Liver (tissue), 9 donors: ENCODE data around the gene ARPP21. TPM values are rescaled to one million over a fixed set of nuclear protein-coding genes. Genes with fewer than 3 reads are reported as not detected.

ENCODE experiments used
- DNase-seq: peaks from one replicate; pipeline ENCODE4 v3.0.0-alpha.2; 2017; ENCODE audit warnings: low spot score
- H3K27ac ChIP-seq, 2 donors: one replicate each; pipeline ENCODE4 v1.7.0; 2013; ENCODE audit warnings: inconsistent platforms in 2 of 2, low read length in 2 of 2, control low read depth in 1 of 2, low read depth in 1 of 2, mild to moderate bottlenecking in 1 of 2
- H3K27me3 ChIP-seq, 4 donors: one replicate each; pipeline versions ENCODE4 v1.6.1 to v1.7.0; 2013; ENCODE audit warnings: low read length in 3 of 4, inconsistent platforms in 1 of 4, mild to moderate bottlenecking in 1 of 4, moderate library complexity in 1 of 4; ENCODE audit not compliant: control insufficient read depth in 4 of 4, insufficient read depth in 4 of 4
- H3K36me3 ChIP-seq, 4 donors: one replicate each; pipeline versions ENCODE4 v1.6.1 to v1.7.0; 2013; ENCODE audit warnings: low read length in 3 of 4, mild to moderate bottlenecking in 3 of 4, low read depth in 1 of 4, moderate library complexity in 1 of 4; ENCODE audit not compliant: control insufficient read depth in 4 of 4, insufficient read depth in 3 of 4
- H3K4me1 ChIP-seq, 4 donors: one replicate each; pipeline versions ENCODE4 v1.6.1 to v1.7.0; 2013; ENCODE audit warnings: low read length in 3 of 4, mild to moderate bottlenecking in 3 of 4, moderate library complexity in 1 of 4; ENCODE audit not compliant: control insufficient read depth in 4 of 4, insufficient read depth in 4 of 4
- H3K4me3 ChIP-seq, 3 donors: one replicate each; pipeline versions ENCODE4 v1.6.1 to v1.7.0; 2013; ENCODE audit warnings: low read length in 3 of 3, control low read depth in 1 of 3, low read depth in 1 of 3, mild to moderate bottlenecking in 1 of 3
- H3K9ac ChIP-seq, 2 donors: one replicate each; pipeline ENCODE4 v1.7.0; 2013; ENCODE audit warnings: low read length in 2 of 2, mild to moderate bottlenecking in 2 of 2, moderate library complexity in 2 of 2, control low read depth in 1 of 2, low read depth in 1 of 2
- H3K9me3 ChIP-seq, 4 donors: one replicate each; pipeline versions ENCODE4 v1.6.1 to v1.7.0; 2013; ENCODE audit warnings: low read length in 3 of 4; ENCODE audit not compliant: control insufficient read depth in 4 of 4
- EGR1 ChIP-seq, 2 donors: IDR thresholded peaks; 2 replicates each; pipeline ENCODE4 v1.6.1; 2016 to 2018; ENCODE audit warnings: antibody characterized with exemption in 2 of 2, low read depth in 2 of 2
- FOXA1 ChIP-seq: IDR thresholded peaks from 2 replicates; pipeline ENCODE4 v1.6.1; 2016; ENCODE audit warnings: antibody characterized with exemption
- FOXA2 ChIP-seq: IDR thresholded peaks from 2 replicates; pipeline ENCODE4 v1.6.1; 2016; ENCODE audit warnings: antibody characterized with exemption
- HNF4A ChIP-seq, 2 donors: conservative IDR thresholded peaks; 2 replicates each; pipeline ENCODE4 v1.6.1; 2016; ENCODE audit warnings: antibody characterized with exemption in 2 of 2, mild to moderate bottlenecking in 2 of 2
- HNF4G ChIP-seq: IDR thresholded peaks from 2 replicates; pipeline ENCODE4 v1.6.1; 2016; ENCODE audit warnings: antibody characterized with exemption
- NR2F2 ChIP-seq: IDR thresholded peaks from 2 replicates; pipeline ENCODE4 v1.6.1; 2016; ENCODE audit warnings: antibody characterized with exemption
- RAD21 ChIP-seq, 2 donors: IDR thresholded peaks; 2 replicates each; pipeline ENCODE4 v1.6.1; 2016; ENCODE audit warnings: antibody characterized with exemption in 2 of 2, mild to moderate bottlenecking in 2 of 2
- RXRA ChIP-seq, 2 donors: IDR thresholded peaks; 2 replicates each; pipeline ENCODE4 v1.6.1; 2017 to 2018; ENCODE audit warnings: antibody characterized with exemption in 2 of 2, mild to moderate bottlenecking in 1 of 2
- TAF1 ChIP-seq: conservative IDR thresholded peaks from 2 replicates; pipeline ENCODE4 v1.6.1; 2016; ENCODE audit warnings: antibody characterized with exemption, mild to moderate bottlenecking
- YY1 ChIP-seq: IDR thresholded peaks from 2 replicates; pipeline ENCODE4 v1.6.1; 2016; ENCODE audit warnings: antibody characterized with exemption, mild to moderate bottlenecking
- WGBS: extraction: QIAGEN DNeasy Blood & Tissue Kit; methylation state at CpG from one replicate; pipeline ENCODE4 v1.1.7; 2013; 5-methylcytosine and 5-hydroxymethylcytosine counted together
- polyA plus RNA-seq, 2 donors: library from polyadenylated mRNA; stranded (reverse) in 1 of 2; unstranded in 1 of 2; fragments of 200-250 nt in 1 of 2; fragments of >200 nt in 1 of 2; fragmentation: Nextera tagmentation in 1 of 2; extraction: Ambion mirVana in 1 of 2; gene quantifications; one replicate each; pipeline versions ENCODE4 v1.2.1 to v1.2.3, GENCODE V29; 2013 to 2015
- total RNA-seq, 2 donors: library from RNA; depleted of rRNA; stranded (reverse); fragments of >200 nt; gene quantifications; one replicate each; pipeline ENCODE4 v1.2.3, GENCODE V29; 2014
- TF ChIP-seq, protein P1 (sequence below): IDR thresholded peaks from 2 replicates; pipeline ENCODE4 v1.6.1; 2016; ENCODE audit warnings: antibody characterized with exemption
- TF ChIP-seq, protein P2 (sequence below): fragments of 150-350 bp; IDR thresholded peaks from 2 replicates; pipeline ENCODE4 v1.5.1; 2017; ENCODE audit warnings: improper control_type of control experiment, low read depth, low read length; ENCODE audit not compliant: missing input control
- TF ChIP-seq, protein P3 (sequence below): IDR thresholded peaks from 2 replicates; pipeline ENCODE4 v1.6.1; 2016; ENCODE audit warnings: antibody characterized with exemption
- TF ChIP-seq, protein P4 (sequence below): IDR thresholded peaks from 2 replicates; pipeline ENCODE4 v1.6.1; 2016; ENCODE audit warnings: antibody characterized with exemption
- TF ChIP-seq, protein P5 (sequence below): IDR thresholded peaks from 2 replicates; pipeline ENCODE4 v1.6.1; 2016; ENCODE audit warnings: antibody characterized with exemption, mild to moderate bottlenecking
- donor health status: healthy.
- donor health status: healthy.
- donor health status: healthy.
- donor health status: healthy.
- donor health status: healthy.

ARPP21 gene
- total and polyA plus RNA-seq, 4 donors: 0.42 to 1.3 (median 0.66) TPM; not detected in 1

DNA sequence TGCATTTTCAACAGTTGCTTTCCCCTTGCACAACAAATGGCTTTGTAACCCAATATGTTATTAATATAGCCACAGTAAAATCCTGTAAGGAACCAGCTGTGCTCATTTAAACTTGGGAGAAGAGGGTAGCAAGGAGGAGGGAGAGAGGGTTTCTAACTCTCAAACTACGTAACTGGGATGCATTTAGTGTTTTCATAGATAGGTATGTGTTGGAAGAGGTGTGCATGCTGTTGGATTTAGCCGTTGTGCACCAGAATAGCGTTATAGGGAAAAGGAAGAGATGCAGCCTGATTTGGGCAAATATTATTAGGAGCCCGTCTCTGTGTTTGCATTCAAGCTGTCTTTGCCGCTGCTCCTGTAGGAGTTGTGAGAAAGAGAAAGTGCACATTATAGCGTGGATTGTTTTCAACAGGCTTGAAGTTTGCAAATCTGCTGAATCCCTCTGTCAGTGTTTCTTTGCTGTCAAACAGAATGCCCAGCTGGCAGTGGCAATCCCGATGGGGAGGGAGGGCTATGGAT is 39.4 kb downstream of the ARPP21 start:
- DNase-seq: no peak
- Histone ChIP-seq H3K9me3 (no peaks in the 10 kb centered on the region), H3K27ac (no peak overlapping the region), H3K9ac (no peak overlapping the region), H3K4me3 (no peak overlapping the region), H3K27me3 (peaks cover 0 to 2% (median 0%) of the 10 kb centered on the region in 4 donors), H3K4me1 (peaks cover 5 to 17% (median 13%) of the 10 kb centered on the region in 4 donors), H3K36me3 (no peaks in the 10 kb centered on the region)
- 77% methylated on average over 7 of the region's 7 CpGs for WGBS
- TF ChIP-seq EGR1 (IDR thresholded peaks at IDR 0.05; ENCODE audit: low read depth in 2 of 2): no peak
- no peak for TF ChIP-seq FOXA1

DNA sequence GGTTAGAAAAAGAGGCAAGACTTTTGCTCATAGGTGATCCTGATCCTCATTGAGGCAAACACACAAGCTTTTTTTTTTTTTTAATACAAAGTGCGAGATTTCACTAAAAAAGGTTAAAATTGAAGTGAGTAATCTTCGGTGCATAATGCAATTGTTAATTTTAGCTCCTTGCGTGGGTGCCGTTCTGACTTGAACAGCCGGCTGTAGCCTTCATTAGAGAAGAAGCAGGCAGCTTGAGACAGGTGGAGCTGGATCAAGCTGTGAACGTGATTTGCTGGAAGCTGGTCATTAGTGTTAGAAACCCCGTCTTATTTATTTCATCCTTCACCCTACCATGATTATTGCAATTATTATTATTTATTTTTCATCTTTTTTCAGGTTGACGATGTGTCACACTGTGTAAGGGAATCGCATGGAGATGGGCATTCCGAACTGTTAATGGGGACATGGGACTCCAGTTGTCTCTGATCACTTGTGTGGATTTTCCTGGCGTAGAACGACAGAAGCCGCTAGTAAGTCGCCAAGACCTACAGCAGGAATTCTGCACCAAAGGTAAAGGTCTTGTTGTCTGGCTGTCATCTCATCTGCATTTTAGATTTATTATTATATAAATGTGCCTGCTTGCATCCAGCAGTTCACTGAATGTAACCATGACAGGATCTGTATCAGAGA is 40.2 kb downstream of the ARPP21 start:
- no peaks in the 10 kb centered on the region for H3K9me3 ChIP-seq
- peaks cover 0 to 2% (median 0%) of the 10 kb centered on the region in 4 donors for H3K27me3 ChIP-seq
- WGBS: 92% methylated on average over 14 of the region's 14 CpGs
- no peaks in the 10 kb centered on the region for H3K36me3 ChIP-seq
- H3K4me3 ChIP-seq: no peak overlapping the region
- peaks cover 4 to 14% (median 11%) of the 10 kb centered on the region in 4 donors for H3K4me1 ChIP-seq
- DNase-seq: no peak
- no peak overlapping the region for H3K9ac ChIP-seq
- TF ChIP-seq HNF4A (conservative IDR thresholded peaks at IDR 0.05) (no peak), YY1 (no peak), HNF4G (no peak), RXRA (IDR thresholded peaks at IDR 0.05) (no peak), EGR1 (IDR thresholded peaks at IDR 0.05; ENCODE audit: low read depth in 2 of 2) (no peak), RAD21 (IDR thresholded peaks at IDR 0.05) (no peak), NR2F2 (no peak)
- TF ChIP-seq, protein P1, sequence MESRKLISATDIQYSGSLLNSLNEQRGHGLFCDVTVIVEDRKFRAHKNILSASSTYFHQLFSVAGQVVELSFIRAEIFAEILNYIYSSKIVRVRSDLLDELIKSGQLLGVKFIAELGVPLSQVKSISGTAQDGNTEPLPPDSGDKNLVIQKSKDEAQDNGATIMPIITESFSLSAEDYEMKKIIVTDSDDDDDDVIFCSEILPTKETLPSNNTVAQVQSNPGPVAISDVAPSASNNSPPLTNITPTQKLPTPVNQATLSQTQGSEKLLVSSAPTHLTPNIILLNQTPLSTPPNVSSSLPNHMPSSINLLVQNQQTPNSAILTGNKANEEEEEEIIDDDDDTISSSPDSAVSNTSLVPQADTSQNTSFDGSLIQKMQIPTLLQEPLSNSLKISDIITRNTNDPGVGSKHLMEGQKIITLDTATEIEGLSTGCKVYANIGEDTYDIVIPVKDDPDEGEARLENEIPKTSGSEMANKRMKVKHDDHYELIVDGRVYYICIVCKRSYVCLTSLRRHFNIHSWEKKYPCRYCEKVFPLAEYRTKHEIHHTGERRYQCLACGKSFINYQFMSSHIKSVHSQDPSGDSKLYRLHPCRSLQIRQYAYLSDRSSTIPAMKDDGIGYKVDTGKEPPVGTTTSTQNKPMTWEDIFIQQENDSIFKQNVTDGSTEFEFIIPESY: no peak
- TF ChIP-seq, protein P2, sequence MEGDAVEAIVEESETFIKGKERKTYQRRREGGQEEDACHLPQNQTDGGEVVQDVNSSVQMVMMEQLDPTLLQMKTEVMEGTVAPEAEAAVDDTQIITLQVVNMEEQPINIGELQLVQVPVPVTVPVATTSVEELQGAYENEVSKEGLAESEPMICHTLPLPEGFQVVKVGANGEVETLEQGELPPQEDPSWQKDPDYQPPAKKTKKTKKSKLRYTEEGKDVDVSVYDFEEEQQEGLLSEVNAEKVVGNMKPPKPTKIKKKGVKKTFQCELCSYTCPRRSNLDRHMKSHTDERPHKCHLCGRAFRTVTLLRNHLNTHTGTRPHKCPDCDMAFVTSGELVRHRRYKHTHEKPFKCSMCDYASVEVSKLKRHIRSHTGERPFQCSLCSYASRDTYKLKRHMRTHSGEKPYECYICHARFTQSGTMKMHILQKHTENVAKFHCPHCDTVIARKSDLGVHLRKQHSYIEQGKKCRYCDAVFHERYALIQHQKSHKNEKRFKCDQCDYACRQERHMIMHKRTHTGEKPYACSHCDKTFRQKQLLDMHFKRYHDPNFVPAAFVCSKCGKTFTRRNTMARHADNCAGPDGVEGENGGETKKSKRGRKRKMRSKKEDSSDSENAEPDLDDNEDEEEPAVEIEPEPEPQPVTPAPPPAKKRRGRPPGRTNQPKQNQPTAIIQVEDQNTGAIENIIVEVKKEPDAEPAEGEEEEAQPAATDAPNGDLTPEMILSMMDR: no peak
- TF ChIP-seq, protein P3, sequence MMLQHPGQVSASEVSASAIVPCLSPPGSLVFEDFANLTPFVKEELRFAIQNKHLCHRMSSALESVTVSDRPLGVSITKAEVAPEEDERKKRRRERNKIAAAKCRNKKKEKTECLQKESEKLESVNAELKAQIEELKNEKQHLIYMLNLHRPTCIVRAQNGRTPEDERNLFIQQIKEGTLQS: no peak
- H3K27ac ChIP-seq: no peak overlapping the region

DNA sequence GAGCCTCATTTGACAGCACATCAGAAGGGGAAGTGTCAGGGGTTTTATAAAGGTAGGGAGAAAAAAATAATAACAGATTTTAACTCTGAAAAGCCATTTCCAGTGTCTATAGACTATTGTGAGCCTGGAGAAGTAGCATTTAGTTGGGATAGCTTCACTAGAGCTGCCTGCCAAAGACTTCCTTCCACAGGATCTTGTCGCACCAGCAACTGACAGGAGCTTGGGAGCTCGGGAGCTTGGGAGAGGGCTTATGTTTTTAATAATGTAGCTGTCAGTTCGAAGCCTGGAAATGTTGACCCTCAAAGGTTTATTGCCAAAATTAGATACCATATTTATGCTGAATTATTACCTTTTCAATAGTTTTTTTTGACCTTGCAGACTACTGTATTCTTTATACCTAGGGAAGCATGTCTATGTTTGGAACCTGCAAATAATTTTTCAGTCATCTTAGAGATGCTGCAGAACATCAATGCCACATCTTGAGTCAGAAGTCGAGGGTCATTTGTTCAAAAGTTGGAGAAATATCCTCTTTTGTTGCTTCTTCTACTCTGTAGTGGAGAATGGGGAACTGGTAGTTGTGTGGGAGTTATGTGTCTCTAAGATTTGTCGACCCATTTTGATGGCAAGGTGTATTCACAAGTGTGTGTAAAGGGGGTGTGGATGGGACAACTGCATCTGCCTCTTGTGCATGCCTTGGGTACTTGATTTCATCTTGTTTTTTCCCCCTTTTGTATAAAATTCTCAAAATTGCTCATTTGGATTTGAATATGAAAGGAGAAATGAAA is 41.7 kb downstream of the ARPP21 start:
- Histone ChIP-seq H3K9me3 (no peaks in the 10 kb centered on the region), H3K36me3 (no peaks in the 10 kb centered on the region), H3K9ac (no peak overlapping the region), H3K27ac (no peak overlapping the region), H3K27me3 (peaks cover 0 to 2% (median 0%) of the 10 kb centered on the region in 4 donors), H3K4me1 (peaks cover 0 to under 1% (median 0%) of the 10 kb centered on the region in 4 donors), H3K4me3 (no peak overlapping the region)
- WGBS: 75% methylated on average over 5 of the region's 5 CpGs
- DNase-seq: no peak
- TF ChIP-seq FOXA2: no peak
- TF ChIP-seq TAF1: no peak
- TF ChIP-seq, protein P4, sequence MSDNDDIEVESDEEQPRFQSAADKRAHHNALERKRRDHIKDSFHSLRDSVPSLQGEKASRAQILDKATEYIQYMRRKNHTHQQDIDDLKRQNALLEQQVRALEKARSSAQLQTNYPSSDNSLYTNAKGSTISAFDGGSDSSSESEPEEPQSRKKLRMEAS: no peak
- TF ChIP-seq, protein P5, sequence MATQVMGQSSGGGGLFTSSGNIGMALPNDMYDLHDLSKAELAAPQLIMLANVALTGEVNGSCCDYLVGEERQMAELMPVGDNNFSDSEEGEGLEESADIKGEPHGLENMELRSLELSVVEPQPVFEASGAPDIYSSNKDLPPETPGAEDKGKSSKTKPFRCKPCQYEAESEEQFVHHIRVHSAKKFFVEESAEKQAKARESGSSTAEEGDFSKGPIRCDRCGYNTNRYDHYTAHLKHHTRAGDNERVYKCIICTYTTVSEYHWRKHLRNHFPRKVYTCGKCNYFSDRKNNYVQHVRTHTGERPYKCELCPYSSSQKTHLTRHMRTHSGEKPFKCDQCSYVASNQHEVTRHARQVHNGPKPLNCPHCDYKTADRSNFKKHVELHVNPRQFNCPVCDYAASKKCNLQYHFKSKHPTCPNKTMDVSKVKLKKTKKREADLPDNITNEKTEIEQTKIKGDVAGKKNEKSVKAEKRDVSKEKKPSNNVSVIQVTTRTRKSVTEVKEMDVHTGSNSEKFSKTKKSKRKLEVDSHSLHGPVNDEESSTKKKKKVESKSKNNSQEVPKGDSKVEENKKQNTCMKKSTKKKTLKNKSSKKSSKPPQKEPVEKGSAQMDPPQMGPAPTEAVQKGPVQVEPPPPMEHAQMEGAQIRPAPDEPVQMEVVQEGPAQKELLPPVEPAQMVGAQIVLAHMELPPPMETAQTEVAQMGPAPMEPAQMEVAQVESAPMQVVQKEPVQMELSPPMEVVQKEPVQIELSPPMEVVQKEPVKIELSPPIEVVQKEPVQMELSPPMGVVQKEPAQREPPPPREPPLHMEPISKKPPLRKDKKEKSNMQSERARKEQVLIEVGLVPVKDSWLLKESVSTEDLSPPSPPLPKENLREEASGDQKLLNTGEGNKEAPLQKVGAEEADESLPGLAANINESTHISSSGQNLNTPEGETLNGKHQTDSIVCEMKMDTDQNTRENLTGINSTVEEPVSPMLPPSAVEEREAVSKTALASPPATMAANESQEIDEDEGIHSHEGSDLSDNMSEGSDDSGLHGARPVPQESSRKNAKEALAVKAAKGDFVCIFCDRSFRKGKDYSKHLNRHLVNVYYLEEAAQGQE: no peak
- TF ChIP-seq, protein P3: no peak
- no peak for TF ChIP-seq RXRA (IDR thresholded peaks at IDR 0.05)
- TF ChIP-seq NR2F2: no peak
- TF ChIP-seq FOXA1: no peak
- no peak for TF ChIP-seq RAD21 (IDR thresholded peaks at IDR 0.05)
- no peak for TF ChIP-seq HNF4A (conservative IDR thresholded peaks at IDR 0.05)
- no peak for TF ChIP-seq HNF4G
